H1 (cell line): Measurements from ENCODE around the gene ASB13. TPM values are rescaled to one million over a fixed set of nuclear protein-coding genes. Genes with fewer than 3 reads are reported as not detected.
A peak's percentile ranks its signal among the peaks of the same experiment; 100 is the strongest.

ENCODE experiments used
- CTCF ChIA-PET: fragments of 300-600 bp; sonication (Branson Sonifier 250); formaldehyde crosslinking; loops from one replicate; lab custom pipeline; 2021; ENCODE audit not compliant: partially characterized antibody; lab: Charles Lee
- POLR2A ChIA-PET: fragments of 300-600 bp; sonication (Branson Sonifier 250); formaldehyde crosslinking; loops from one replicate; lab custom pipeline; 2021; ENCODE audit warnings: inconsistent platforms; ENCODE audit not compliant: partially characterized antibody; lab: Charles Lee
- DNase-seq, 2 experiments: peaks; one replicate each; pipeline versions ENCODE4 v3.0.0 to v3.0.0-alpha.2; 2010 to 2022; ENCODE audit warnings: low spot score in 2 of 2, low read depth in 1 of 2, mixed read lengths in 1 of 2
- FAIRE-seq: peaks from 2 replicates; lab custom pipeline; 2011; peaks lifted over from hg19 to GRCh38; lab: Jason Lieb, UNC
- H2AFZ ChIP-seq: 2 replicates; pipeline ENCODE4 v1.8.1; 2012; ENCODE audit warnings: low read length, inconsistent platforms
- H2AK5ac ChIP-seq: 2 replicates; pipeline ENCODE4 v1.6.1; 2013; ENCODE audit warnings: low read depth, low read length
- H2BK120ac ChIP-seq: replicated peaks from 2 replicates; pipeline ENCODE3; 2013; ENCODE audit warnings: low read depth, low read length, inconsistent platforms
- H2BK12ac ChIP-seq: 2 replicates; pipeline ENCODE4 v1.6.1; 2013; ENCODE audit warnings: low read depth, low read length
- H2BK15ac ChIP-seq: 2 replicates; pipeline ENCODE4 v1.6.1; 2013; ENCODE audit warnings: low read length
- H2BK20ac ChIP-seq: 2 replicates; pipeline ENCODE4 v1.6.1; 2013; ENCODE audit warnings: low read length
- H2BK5ac ChIP-seq: 2 replicates; pipeline ENCODE4 v1.6.1; 2013; ENCODE audit warnings: low read depth, low read length
- H3K14ac ChIP-seq: 2 replicates; pipeline ENCODE4 v1.6.1; 2013; ENCODE audit warnings: inconsistent platforms; ENCODE audit not compliant: insufficient read length
- H3K18ac ChIP-seq: 2 replicates; pipeline ENCODE4 v1.6.1; 2013; ENCODE audit warnings: low read length; ENCODE audit errors: extremely low read depth
- H3K23ac ChIP-seq: 2 replicates; pipeline ENCODE4 v1.6.1; 2013; ENCODE audit warnings: inconsistent platforms; ENCODE audit not compliant: insufficient read length
- H3K23me2 ChIP-seq: 2 replicates; pipeline ENCODE4 v1.6.1; 2013; ENCODE audit warnings: low read depth, low read length
- H3K27ac ChIP-seq: 2 replicates; pipeline ENCODE4 v1.6.1; 2011; ENCODE audit warnings: low read depth, low read length, inconsistent platforms
- H3K27me3 ChIP-seq, 4 experiments: replicated peaks in 1 of 4; 1 replicate in 1 of 4; 2 replicates in 3 of 4; pipeline versions ENCODE4 v1.6.1 to v1.8.1; 2011 to 2013; ENCODE audit warnings: low read length in 3 of 4, mild to moderate bottlenecking in 3 of 4, inconsistent platforms in 2 of 4, mixed read lengths in 2 of 4, moderate library complexity in 1 of 4; ENCODE audit not compliant: control insufficient read depth in 3 of 4, insufficient read depth in 3 of 4; ENCODE audit errors: extremely low read depth in 1 of 4
- H3K36me3 ChIP-seq, 4 experiments: 2 replicates each; pipeline versions ENCODE4 v1.6.1 to v1.8.1; 2011 to 2013; ENCODE audit warnings: mild to moderate bottlenecking in 4 of 4, low read length in 3 of 4, moderate library complexity in 2 of 4, control low read depth in 1 of 4, inconsistent platforms in 1 of 4; ENCODE audit not compliant: insufficient read depth in 4 of 4, control insufficient read depth in 2 of 4
- H3K4ac ChIP-seq: replicated peaks from 2 replicates; pipeline ENCODE3; 2013; ENCODE audit warnings: low read length, low read depth, mixed read lengths, inconsistent platforms; ENCODE audit not compliant: insufficient read length
- H3K4me1 ChIP-seq, 4 experiments: replicated peaks in 1 of 4; 1 replicate in 1 of 4; 2 replicates in 3 of 4; pipeline versions ENCODE4 v1.6.1 to v1.8.1; 2011 to 2013; ENCODE audit warnings: low read length in 3 of 4, inconsistent platforms in 2 of 4, mixed read lengths in 1 of 4; ENCODE audit not compliant: insufficient read depth in 4 of 4, control insufficient read depth in 3 of 4
- H3K4me2 ChIP-seq, 2 experiments: 2 replicates each; pipeline versions ENCODE4 v1.6.1 to v1.8.1; 2011 to 2013; ENCODE audit warnings: low read depth in 2 of 2, low read length in 2 of 2, control low read depth in 1 of 2, inconsistent platforms in 1 of 2, mild to moderate bottlenecking in 1 of 2; ENCODE audit not compliant: insufficient read depth in 1 of 2
- H3K4me3 ChIP-seq, 4 experiments: fragments of 200-600, 300-600 bp in 1 of 4; sonication (generic), shearing (Covaris generic), sonication (Bioruptor Twin) in 1 of 4; 2 replicates each; pipeline versions ENCODE4 v1.5.1 to v1.8.1; 2011 to 2016; ENCODE audit warnings: low read length in 4 of 4, low read depth in 3 of 4, control low read depth in 2 of 4, inconsistent platforms in 2 of 4, mild to moderate bottlenecking in 2 of 4, mixed read lengths in 1 of 4, moderate library complexity in 1 of 4; ENCODE audit not compliant: insufficient read depth in 2 of 4; ENCODE audit errors: extremely low read depth in 1 of 4
- H3K56ac ChIP-seq: replicated peaks from 2 replicates; pipeline ENCODE3; 2013; ENCODE audit warnings: low read depth, mild to moderate bottlenecking, mixed read lengths, low read length, inconsistent platforms; ENCODE audit not compliant: insufficient read length
- H3K79me1 ChIP-seq: 2 replicates; pipeline ENCODE4 v1.6.1; 2013; ENCODE audit warnings: low read depth, low read length, control low read depth
- H3K79me2 ChIP-seq, 2 experiments: 2 replicates each; pipeline versions ENCODE4 v1.6.1 to v1.8.1; 2012 to 2013; ENCODE audit warnings: low read length in 2 of 2, mild to moderate bottlenecking in 2 of 2, inconsistent platforms in 1 of 2; ENCODE audit not compliant: insufficient read depth in 2 of 2, control insufficient read depth in 1 of 2
- H3K9ac ChIP-seq, 4 experiments: replicated peaks in 1 of 4; 1 replicate in 1 of 4; 2 replicates in 3 of 4; pipeline versions ENCODE4 v1.6.1 to v1.8.1; 2011 to 2013; ENCODE audit warnings: low read depth in 3 of 4, low read length in 3 of 4, control low read depth in 2 of 4, mild to moderate bottlenecking in 2 of 4, moderate library complexity in 2 of 4, inconsistent platforms in 1 of 4; ENCODE audit errors: extremely low read depth in 1 of 4
- H3K9me3 ChIP-seq, 2 experiments: 2 replicates each; pipeline versions ENCODE4 v1.6.1 to v1.8.1; 2012 to 2013; ENCODE audit warnings: mild to moderate bottlenecking in 2 of 2, moderate library complexity in 2 of 2, control low read depth in 1 of 2, inconsistent platforms in 1 of 2, low read depth in 1 of 2, low read length in 1 of 2, mixed read lengths in 1 of 2; ENCODE audit not compliant: insufficient read depth in 2 of 2
- H4K20me1 ChIP-seq, 2 experiments: replicated peaks in 1 of 2; 2 replicates each; pipeline versions ENCODE3 to v1.8.1; 2011 to 2013; ENCODE audit warnings: inconsistent platforms in 2 of 2, low read length in 2 of 2, mild to moderate bottlenecking in 1 of 2; ENCODE audit not compliant: insufficient read depth in 2 of 2, control insufficient read depth in 1 of 2
- H4K5ac ChIP-seq: 2 replicates; pipeline ENCODE4 v1.6.1; 2013; ENCODE audit warnings: low read length, low read depth, mixed read lengths, inconsistent platforms; ENCODE audit not compliant: insufficient read length
- H4K8ac ChIP-seq: 2 replicates; pipeline ENCODE4 v1.8.0; 2013; ENCODE audit warnings: mild to moderate bottlenecking, moderate library complexity, low read length, inconsistent platforms; ENCODE audit not compliant: insufficient read depth; ENCODE audit errors: extremely low read depth
- H4K91ac ChIP-seq: replicated peaks from 2 replicates; pipeline ENCODE3; 2013; ENCODE audit warnings: low read length, mixed read lengths, inconsistent platforms; ENCODE audit not compliant: insufficient read length
- ATF3 ChIP-seq: IDR thresholded peaks from 2 replicates; pipeline ENCODE4 v1.6.1; 2011; ENCODE audit warnings: low read depth, mild to moderate bottlenecking, low read length; ENCODE audit not compliant: insufficient read depth
- BCL11A ChIP-seq, 2 experiments: IDR thresholded peaks; one replicate each; pipeline ENCODE4 v1.6.1; 2011; ENCODE audit warnings: low read depth in 2 of 2, low read length in 2 of 2, mild to moderate bottlenecking in 2 of 2
- CEBPB ChIP-seq: IDR thresholded peaks from 2 replicates; pipeline ENCODE4 v1.6.1; 2012; ENCODE audit warnings: low read depth, low read length
- CHD1 ChIP-seq: IDR thresholded peaks from 2 replicates; pipeline ENCODE4 v1.6.1; 2012; ENCODE audit warnings: low read depth, low read length, improper control_type of control experiment
- CHD2 ChIP-seq: IDR thresholded peaks from 2 replicates; pipeline ENCODE4 v1.6.1; 2012; ENCODE audit warnings: low read length, improper control_type of control experiment
- EGR1 ChIP-seq: IDR thresholded peaks from 2 replicates; pipeline ENCODE4 v1.6.1; 2011; ENCODE audit warnings: low read depth, low read length, borderline replicate concordance
- FOSL1 ChIP-seq: IDR thresholded peaks from 2 replicates; pipeline ENCODE4 v1.6.1; 2011; ENCODE audit warnings: mild to moderate bottlenecking, low read depth, low read length, moderate library complexity; ENCODE audit not compliant: insufficient read depth
- GTF2F1 ChIP-seq: IDR thresholded peaks from 2 replicates; pipeline ENCODE4 v1.6.1; 2012; ENCODE audit warnings: low read depth, low read length, improper control_type of control experiment, borderline replicate concordance
- HDAC6 ChIP-seq: IDR thresholded peaks from one replicate; pipeline ENCODE4 v1.7.1; 2012; ENCODE audit warnings: low read depth, mild to moderate bottlenecking, inconsistent platforms, low read length, moderate library complexity
- KDM1A ChIP-seq: fragments of 200-600, 300-600 bp; sonication (generic); IDR thresholded peaks from 2 replicates; pipeline ENCODE4 v1.7.1; 2016; ENCODE audit warnings: mild to moderate bottlenecking, low read length, borderline replicate concordance
- POLR2A ChIP-seq, 2 experiments: IDR thresholded peaks; 1 replicate in 1 of 2; 2 replicates in 1 of 2; pipeline ENCODE4 v1.6.1; 2011; ENCODE audit warnings: low read depth in 2 of 2, low read length in 2 of 2, mild to moderate bottlenecking in 2 of 2; ENCODE audit errors: control extremely low read depth in 1 of 2
- POU5F1 ChIP-seq: IDR thresholded peaks from 2 replicates; pipeline ENCODE4 v1.6.1; 2011; ENCODE audit warnings: low read depth, mild to moderate bottlenecking, low read length, moderate library complexity
- SP1 ChIP-seq: IDR thresholded peaks from 2 replicates; pipeline ENCODE4 v1.6.1; 2011; ENCODE audit warnings: low read depth, low read length
- SUZ12 ChIP-seq: fragments of 200-600 bp; sonication (generic); IDR thresholded peaks from 2 replicates; pipeline ENCODE4 v1.6.1; 2012; ENCODE audit warnings: mild to moderate bottlenecking, inconsistent platforms, low read length, moderate library complexity, mixed read lengths
- WGBS, 2 experiments: shearing (Covaris generic) in 1 of 2; methylation state at CpG; one replicate each; pipeline versions ENCODE4 v1.1.6 to v1.1.7; 2013 to 2015; ENCODE audit warnings: low lambda C conversion rate in 2 of 2, mixed read lengths in 2 of 2, inconsistent platforms in 1 of 2, low coverage in 1 of 2, missing lambda C conversion rate in 1 of 2; ENCODE audit not compliant: insufficient replicate concordance in 2 of 2, insufficient coverage in 1 of 2, insufficient read length in 1 of 2; ENCODE audit errors: extremely low coverage in 1 of 2, missing lambda C conversion rate in 1 of 2; 5-methylcytosine and 5-hydroxymethylcytosine counted together
- polyA plus RNA-seq, 7 experiments: library from polyadenylated mRNA; depleted of rRNA in 3 of 7; stranded (reverse) in 5 of 7; unstranded in 2 of 7; fragments of >200 nt in 5 of 7; fragments of 200-250 nt in 2 of 7; gene quantifications; 1 replicate in 5 of 7; 2 replicates in 1 of 7; 4 replicates in 1 of 7; pipeline versions ENCODE4 v1.2.1 to v1.2.3, GENCODE V29; 2011 to 2013; ENCODE audit warnings: missing spikeins in 2 of 7, mixed read lengths in 2 of 7
- total RNA-seq: library from RNA; stranded (reverse); fragmentation: NEBNext Ultra II Directional; extraction: Animal tissue kit (Norgen Biotek cat#: 25700); gene quantifications from 2 replicates; pipeline ENCODE4 v1.2.1, GENCODE V29; 2021

The ASB13 gene
- total and polyA plus RNA-seq, 2 of the 8 experiments (the other 6 are each of a cell fraction or from before 2014, with no cell fraction given) = 12.3 to 20.2 TPM

- no peaks in the 10 kb centered on the region for H3K36me3 ChIP-seq
- no peaks in the 10 kb centered on the region for H4K20me1 ChIP-seq
- no peak overlapping the region for H2BK12ac ChIP-seq
- H3K4me1 ChIP-seq = no peaks in the 10 kb centered on the region
- no peak overlapping the region for H2AFZ ChIP-seq
- no peak overlapping the region for H2BK15ac ChIP-seq
- no peak overlapping the region for H3K56ac ChIP-seq
- no peak overlapping the region for H3K18ac ChIP-seq
- H2BK20ac ChIP-seq = no peak overlapping the region
- ChIA-PET POLR2A (no interaction called here), CTCF (interaction anchor here (0.6 to 6.8 kb wide), 8 partner anchors 13 to 220 kb away, joined by 3 to 45 read pairs (median 5); no protein-coding TSS in a partner anchor)
- no peak overlapping the region for H3K27ac ChIP-seq
- no peak overlapping the region for H2BK120ac ChIP-seq
- no peaks in the 10 kb centered on the region for H3K27me3 ChIP-seq
- no peak overlapping the region for H3K4me3 ChIP-seq
- no peaks in the 10 kb centered on the region; the same call in 1 of the 2 replicates for H3K23me2 ChIP-seq
- no peak overlapping the region for H3K9ac ChIP-seq
- no peak overlapping the region for H4K5ac ChIP-seq
- FAIRE-seq (no peak), DNase-seq (no peak)
- H2AK5ac ChIP-seq = no peak overlapping the region
- H3K9me3 ChIP-seq = no peaks in the 10 kb centered on the region
- H3K79me1 ChIP-seq = no peaks in the 10 kb centered on the region
- no peak overlapping the region for H3K4ac ChIP-seq
- peak overlapping the region; percentile 17; the same call in 1 of the 2 replicates for H4K8ac ChIP-seq
- no peak overlapping the region for H2BK5ac ChIP-seq
- 89% methylated on average over 14 of the region's 14 CpGs; no CpG with 5 or more reads in 1 of the 2 experiments for WGBS, 2 experiments
- no peak overlapping the region for H3K14ac ChIP-seq
- H3K23ac ChIP-seq = no peak overlapping the region
- no peak overlapping the region for H3K4me2 ChIP-seq
- no peaks in the 10 kb centered on the region for H3K79me2 ChIP-seq
- no peak overlapping the region for H4K91ac ChIP-seq
- TF ChIP-seq POU5F1 (no peak), CHD1 (no peak), CHD2 (no peak), GTF2F1 (no peak), POLR2A (IDR thresholded peaks at IDR 0.05; ENCODE audit: control extremely low read depth in 1 of 2, low read depth in 2 of 2, low read length in 2 of 2) (no peak), EGR1 (no peak), CEBPB (no peak), FOSL1 (no peak), BCL11A (IDR thresholded peaks at IDR 0.05; ENCODE audit: low read depth in 2 of 2, low read length in 2 of 2) (no peak), HDAC6 (no peak), SP1 (no peak), SUZ12 (no peak), KDM1A (no peak), ATF3 (no peak)
These were observed 63.1 kb downstream of the ASB13 start for GRCh38 chr10:5603091-5603847.
